H1 (cell line): ENCODE measurements around the gene SCGB1C2. TPM values are rescaled to one million over a fixed set of nuclear protein-coding genes. Genes with fewer than 3 reads are reported as not detected.
A peak's percentile ranks its signal among the peaks of the same experiment; 100 is the strongest.

Experiments
- EZH2 ChIP-seq: fragments of 200-600 bp; sonication (generic); IDR thresholded peaks from 2 replicates; pipeline ENCODE4 v1.7.1; 2012; ENCODE audit warnings: low read depth, mild to moderate bottlenecking, moderate library complexity, low read length, inconsistent platforms; ENCODE audit not compliant: severe bottlenecking
- HDAC2 ChIP-seq, 2 experiments: fragments of 300-600 bp in 1 of 2; sonication (generic) in 1 of 2; IDR thresholded peaks; 2 replicates each; pipeline ENCODE4 v1.6.1; 2011 to 2012; ENCODE audit warnings: low read depth in 2 of 2, low read length in 2 of 2, mild to moderate bottlenecking in 2 of 2, moderate library complexity in 2 of 2, borderline replicate concordance in 1 of 2, inconsistent platforms in 1 of 2
- KDM1A ChIP-seq: fragments of 200-600, 300-600 bp; sonication (generic); IDR thresholded peaks from 2 replicates; pipeline ENCODE4 v1.7.1; 2016; ENCODE audit warnings: mild to moderate bottlenecking, low read length, borderline replicate concordance
- KDM4A ChIP-seq: IDR thresholded peaks from one replicate; pipeline ENCODE4 v1.7.1; 2012; ENCODE audit warnings: low read depth, mild to moderate bottlenecking, moderate library complexity, low read length, inconsistent platforms; ENCODE audit not compliant: severe bottlenecking
- POLR2AphosphoS5 ChIP-seq: IDR thresholded peaks from 2 replicates; pipeline ENCODE4 v1.6.1; 2011; ENCODE audit warnings: low read depth, low read length
- polyA plus RNA-seq, 7 experiments: library from polyadenylated mRNA; depleted of rRNA in 3 of 7; stranded (reverse) in 5 of 7; unstranded in 2 of 7; fragments of >200 nt in 5 of 7; fragments of 200-250 nt in 2 of 7; gene quantifications; 1 replicate in 5 of 7; 2 replicates in 1 of 7; 4 replicates in 1 of 7; pipeline versions ENCODE4 v1.2.1 to v1.2.3, GENCODE V29; 2011 to 2013; ENCODE audit warnings: missing spikeins in 2 of 7, mixed read lengths in 2 of 7
- total RNA-seq: library from RNA; stranded (reverse); fragmentation: NEBNext Ultra II Directional; extraction: Animal tissue kit (Norgen Biotek cat#: 25700); gene quantifications from 2 replicates; pipeline ENCODE4 v1.2.1, GENCODE V29; 2021
- TF ChIP-seq, protein P1 (sequence below): fragments of 300-600 bp; sonication (generic); IDR thresholded peaks from 2 replicates; pipeline ENCODE4 v1.7.1; 2012; ENCODE audit warnings: low read length, moderate library complexity, mild to moderate bottlenecking, inconsistent platforms; ENCODE audit not compliant: insufficient replicate concordance
- TF ChIP-seq, protein P2 (sequence below): IDR thresholded peaks from 2 replicates; pipeline ENCODE4 v1.6.1; 2011; ENCODE audit warnings: low read depth, mild to moderate bottlenecking, low read length; ENCODE audit not compliant: insufficient read depth
- TF ChIP-seq, protein P3 (sequence below): IDR thresholded peaks from 2 replicates; pipeline ENCODE4 v1.6.1; 2012; ENCODE audit warnings: inconsistent platforms

SCGB1C2 gene
- total and polyA plus RNA-seq, 2 of the 8 experiments (the other 6 are each of a cell fraction or from before 2014, with no cell fraction given) = not detected

GRCh38 chr17:181245-182049 is 44.1 kb downstream of the SCGB1C2 start, which contains the start of gene DOC2B (continued):
- TF ChIP-seq, protein P1, sequence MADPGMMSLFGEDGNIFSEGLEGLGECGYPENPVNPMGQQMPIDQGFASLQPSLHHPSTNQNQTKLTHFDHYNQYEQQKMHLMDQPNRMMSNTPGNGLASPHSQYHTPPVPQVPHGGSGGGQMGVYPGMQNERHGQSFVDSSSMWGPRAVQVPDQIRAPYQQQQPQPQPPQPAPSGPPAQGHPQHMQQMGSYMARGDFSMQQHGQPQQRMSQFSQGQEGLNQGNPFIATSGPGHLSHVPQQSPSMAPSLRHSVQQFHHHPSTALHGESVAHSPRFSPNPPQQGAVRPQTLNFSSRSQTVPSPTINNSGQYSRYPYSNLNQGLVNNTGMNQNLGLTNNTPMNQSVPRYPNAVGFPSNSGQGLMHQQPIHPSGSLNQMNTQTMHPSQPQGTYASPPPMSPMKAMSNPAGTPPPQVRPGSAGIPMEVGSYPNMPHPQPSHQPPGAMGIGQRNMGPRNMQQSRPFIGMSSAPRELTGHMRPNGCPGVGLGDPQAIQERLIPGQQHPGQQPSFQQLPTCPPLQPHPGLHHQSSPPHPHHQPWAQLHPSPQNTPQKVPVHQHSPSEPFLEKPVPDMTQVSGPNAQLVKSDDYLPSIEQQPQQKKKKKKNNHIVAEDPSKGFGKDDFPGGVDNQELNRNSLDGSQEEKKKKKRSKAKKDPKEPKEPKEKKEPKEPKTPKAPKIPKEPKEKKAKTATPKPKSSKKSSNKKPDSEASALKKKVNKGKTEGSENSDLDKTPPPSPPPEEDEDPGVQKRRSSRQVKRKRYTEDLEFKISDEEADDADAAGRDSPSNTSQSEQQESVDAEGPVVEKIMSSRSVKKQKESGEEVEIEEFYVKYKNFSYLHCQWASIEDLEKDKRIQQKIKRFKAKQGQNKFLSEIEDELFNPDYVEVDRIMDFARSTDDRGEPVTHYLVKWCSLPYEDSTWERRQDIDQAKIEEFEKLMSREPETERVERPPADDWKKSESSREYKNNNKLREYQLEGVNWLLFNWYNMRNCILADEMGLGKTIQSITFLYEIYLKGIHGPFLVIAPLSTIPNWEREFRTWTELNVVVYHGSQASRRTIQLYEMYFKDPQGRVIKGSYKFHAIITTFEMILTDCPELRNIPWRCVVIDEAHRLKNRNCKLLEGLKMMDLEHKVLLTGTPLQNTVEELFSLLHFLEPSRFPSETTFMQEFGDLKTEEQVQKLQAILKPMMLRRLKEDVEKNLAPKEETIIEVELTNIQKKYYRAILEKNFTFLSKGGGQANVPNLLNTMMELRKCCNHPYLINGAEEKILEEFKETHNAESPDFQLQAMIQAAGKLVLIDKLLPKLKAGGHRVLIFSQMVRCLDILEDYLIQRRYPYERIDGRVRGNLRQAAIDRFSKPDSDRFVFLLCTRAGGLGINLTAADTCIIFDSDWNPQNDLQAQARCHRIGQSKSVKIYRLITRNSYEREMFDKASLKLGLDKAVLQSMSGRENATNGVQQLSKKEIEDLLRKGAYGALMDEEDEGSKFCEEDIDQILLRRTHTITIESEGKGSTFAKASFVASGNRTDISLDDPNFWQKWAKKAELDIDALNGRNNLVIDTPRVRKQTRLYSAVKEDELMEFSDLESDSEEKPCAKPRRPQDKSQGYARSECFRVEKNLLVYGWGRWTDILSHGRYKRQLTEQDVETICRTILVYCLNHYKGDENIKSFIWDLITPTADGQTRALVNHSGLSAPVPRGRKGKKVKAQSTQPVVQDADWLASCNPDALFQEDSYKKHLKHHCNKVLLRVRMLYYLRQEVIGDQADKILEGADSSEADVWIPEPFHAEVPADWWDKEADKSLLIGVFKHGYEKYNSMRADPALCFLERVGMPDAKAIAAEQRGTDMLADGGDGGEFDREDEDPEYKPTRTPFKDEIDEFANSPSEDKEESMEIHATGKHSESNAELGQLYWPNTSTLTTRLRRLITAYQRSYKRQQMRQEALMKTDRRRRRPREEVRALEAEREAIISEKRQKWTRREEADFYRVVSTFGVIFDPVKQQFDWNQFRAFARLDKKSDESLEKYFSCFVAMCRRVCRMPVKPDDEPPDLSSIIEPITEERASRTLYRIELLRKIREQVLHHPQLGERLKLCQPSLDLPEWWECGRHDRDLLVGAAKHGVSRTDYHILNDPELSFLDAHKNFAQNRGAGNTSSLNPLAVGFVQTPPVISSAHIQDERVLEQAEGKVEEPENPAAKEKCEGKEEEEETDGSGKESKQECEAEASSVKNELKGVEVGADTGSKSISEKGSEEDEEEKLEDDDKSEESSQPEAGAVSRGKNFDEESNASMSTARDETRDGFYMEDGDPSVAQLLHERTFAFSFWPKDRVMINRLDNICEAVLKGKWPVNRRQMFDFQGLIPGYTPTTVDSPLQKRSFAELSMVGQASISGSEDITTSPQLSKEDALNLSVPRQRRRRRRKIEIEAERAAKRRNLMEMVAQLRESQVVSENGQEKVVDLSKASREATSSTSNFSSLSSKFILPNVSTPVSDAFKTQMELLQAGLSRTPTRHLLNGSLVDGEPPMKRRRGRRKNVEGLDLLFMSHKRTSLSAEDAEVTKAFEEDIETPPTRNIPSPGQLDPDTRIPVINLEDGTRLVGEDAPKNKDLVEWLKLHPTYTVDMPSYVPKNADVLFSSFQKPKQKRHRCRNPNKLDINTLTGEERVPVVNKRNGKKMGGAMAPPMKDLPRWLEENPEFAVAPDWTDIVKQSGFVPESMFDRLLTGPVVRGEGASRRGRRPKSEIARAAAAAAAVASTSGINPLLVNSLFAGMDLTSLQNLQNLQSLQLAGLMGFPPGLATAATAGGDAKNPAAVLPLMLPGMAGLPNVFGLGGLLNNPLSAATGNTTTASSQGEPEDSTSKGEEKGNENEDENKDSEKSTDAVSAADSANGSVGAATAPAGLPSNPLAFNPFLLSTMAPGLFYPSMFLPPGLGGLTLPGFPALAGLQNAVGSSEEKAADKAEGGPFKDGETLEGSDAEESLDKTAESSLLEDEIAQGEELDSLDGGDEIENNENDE = no peak
- TF ChIP-seq HDAC2 (IDR thresholded peaks at IDR 0.05; ENCODE audit: borderline replicate concordance in 1 of 2, low read depth in 2 of 2, low read length in 2 of 2) (no peak), POLR2AphosphoS5 (no peak), KDM4A (peak; percentile 27), KDM1A (no peak), EZH2 (no peak)
- TF ChIP-seq, protein P2, sequence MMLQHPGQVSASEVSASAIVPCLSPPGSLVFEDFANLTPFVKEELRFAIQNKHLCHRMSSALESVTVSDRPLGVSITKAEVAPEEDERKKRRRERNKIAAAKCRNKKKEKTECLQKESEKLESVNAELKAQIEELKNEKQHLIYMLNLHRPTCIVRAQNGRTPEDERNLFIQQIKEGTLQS = no peak
- TF ChIP-seq, protein P3, sequence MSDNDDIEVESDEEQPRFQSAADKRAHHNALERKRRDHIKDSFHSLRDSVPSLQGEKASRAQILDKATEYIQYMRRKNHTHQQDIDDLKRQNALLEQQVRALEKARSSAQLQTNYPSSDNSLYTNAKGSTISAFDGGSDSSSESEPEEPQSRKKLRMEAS = peak; percentile 34; the same call in 1 of the 2 replicates
